ENCODE measurements around the gene GAA. TPM values are rescaled to one million over a fixed set of nuclear protein-coding genes. Genes with fewer than 3 reads are reported as not detected.
"Not testable (repeated sequence)": the region's sequence is repeated elsewhere in the genome, so short reads cannot be mapped to it uniquely, and the experiment has no call there.

GAA gene
- polyA plus RNA-seq, 1 experiment: 5.7 TPM

GRCh38 chr17:80089762-80090161 is 11.6 kb upstream of the GAA start:
- no peak for DNase-seq (ENCODE audit: low read depth)
- TF ChIP-seq, protein P1, sequence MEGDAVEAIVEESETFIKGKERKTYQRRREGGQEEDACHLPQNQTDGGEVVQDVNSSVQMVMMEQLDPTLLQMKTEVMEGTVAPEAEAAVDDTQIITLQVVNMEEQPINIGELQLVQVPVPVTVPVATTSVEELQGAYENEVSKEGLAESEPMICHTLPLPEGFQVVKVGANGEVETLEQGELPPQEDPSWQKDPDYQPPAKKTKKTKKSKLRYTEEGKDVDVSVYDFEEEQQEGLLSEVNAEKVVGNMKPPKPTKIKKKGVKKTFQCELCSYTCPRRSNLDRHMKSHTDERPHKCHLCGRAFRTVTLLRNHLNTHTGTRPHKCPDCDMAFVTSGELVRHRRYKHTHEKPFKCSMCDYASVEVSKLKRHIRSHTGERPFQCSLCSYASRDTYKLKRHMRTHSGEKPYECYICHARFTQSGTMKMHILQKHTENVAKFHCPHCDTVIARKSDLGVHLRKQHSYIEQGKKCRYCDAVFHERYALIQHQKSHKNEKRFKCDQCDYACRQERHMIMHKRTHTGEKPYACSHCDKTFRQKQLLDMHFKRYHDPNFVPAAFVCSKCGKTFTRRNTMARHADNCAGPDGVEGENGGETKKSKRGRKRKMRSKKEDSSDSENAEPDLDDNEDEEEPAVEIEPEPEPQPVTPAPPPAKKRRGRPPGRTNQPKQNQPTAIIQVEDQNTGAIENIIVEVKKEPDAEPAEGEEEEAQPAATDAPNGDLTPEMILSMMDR (IDR thresholded peaks at IDR 0.05; ENCODE audit: insufficient read depth, low read depth, low read length): no peak
- Histone ChIP-seq H3K4me3 (ENCODE audit: low read depth, low read length) (no peak overlapping the region), H3K36me3 (ENCODE audit: control insufficient read depth, insufficient read depth, low read length) (no peaks in the 10 kb centered on the region), H3K27me3 (ENCODE audit: control insufficient read depth, insufficient read depth, low read length) (no peaks in the 10 kb centered on the region; the same call in 1 of the 2 replicates)
- ChIA-PET POLR2A (no interaction called here), CTCF (interaction anchor here (0.6 to 1.9 kb wide), 2 partner anchors 12 to 261 kb away, joined by 3 to 13 read pairs; partner anchors contain the start of gene GAA)

GRCh38 chr17:80090164-80090563 is 11.2 kb upstream of the GAA start:
- POLR2A ChIA-PET; H3K4me3 ChIP-seq (ENCODE audit: low read depth, low read length); H3K27me3 ChIP-seq (ENCODE audit: control insufficient read depth, insufficient read depth, low read length); H3K36me3 ChIP-seq (ENCODE audit: control insufficient read depth, insufficient read depth, low read length); DNase-seq (ENCODE audit: low read depth): not testable (repeated sequence)
- CTCF ChIA-PET: interaction anchor here (1.2 kb wide), 1 partner anchor 11 kb away, joined by 3 read pairs; the partner anchor contains the start of gene GAA

DNA sequence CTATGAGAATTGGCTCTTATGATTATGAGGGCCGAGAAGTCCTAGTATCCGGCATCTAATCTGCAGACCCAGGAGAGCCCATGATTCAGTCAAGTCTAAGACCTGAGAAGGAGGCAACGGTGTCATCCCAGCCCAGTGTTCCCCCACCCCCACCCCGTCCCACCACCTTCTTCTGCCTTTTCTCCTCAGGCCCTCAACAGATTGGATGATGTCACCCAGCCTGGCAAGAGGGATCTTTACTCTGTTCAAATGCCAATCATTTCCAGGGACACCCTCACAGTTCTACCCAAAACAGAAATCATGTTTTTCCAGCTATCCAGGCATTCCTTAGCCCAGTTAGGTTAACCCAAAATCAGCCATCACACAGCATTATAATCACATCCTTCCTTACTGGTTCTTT is 10.0 kb upstream of the GAA start:
- POLR2A ChIA-PET: no interaction called here
- CTCF ChIA-PET: interaction anchor here (0.8 to 4.9 kb wide), 4 partner anchors 9 to 10 kb away, joined by 3 to 28 read pairs (median 7); partner anchors contain the start of gene GAA
- H3K4me3 ChIP-seq (ENCODE audit: low read depth, low read length): no peak overlapping the region
- no peaks in the 10 kb centered on the region for H3K36me3 ChIP-seq (ENCODE audit: control insufficient read depth, insufficient read depth, low read length)
- no peaks in the 10 kb centered on the region; the same call in 1 of the 2 replicates for H3K27me3 ChIP-seq (ENCODE audit: control insufficient read depth, insufficient read depth, low read length)
- TF ChIP-seq, protein P1 (IDR thresholded peaks at IDR 0.05; ENCODE audit: insufficient read depth, low read depth, low read length): no peak
- DNase-seq (ENCODE audit: low read depth): no peak

- H3K4me3 ChIP-seq (ENCODE audit: low read depth, low read length): no peak overlapping the region
- no peaks in the 10 kb centered on the region for H3K36me3 ChIP-seq (ENCODE audit: control insufficient read depth, insufficient read depth, low read length)
- ChIA-PET CTCF (interaction anchor here (0.9 to 4.9 kb wide), 3 partner anchors 8 to 44 kb away, joined by 4 to 28 read pairs (median 11); partner anchors contain the start of gene GAA), POLR2A (no interaction called here)
- DNase-seq (ENCODE audit: low read depth): no peak
- TF ChIP-seq, protein P1 (IDR thresholded peaks at IDR 0.05; ENCODE audit: insufficient read depth, low read depth, low read length): no peak
- no peaks in the 10 kb centered on the region for H3K27me3 ChIP-seq (ENCODE audit: control insufficient read depth, insufficient read depth, low read length)
Observed at GRCh38 chr17:80092959-80093358, 8.4 kb upstream of the GAA start.

- H3K4me3 ChIP-seq (ENCODE audit: low read depth, low read length): no peak overlapping the region
- CTCF ChIA-PET: interaction anchor here (4.9 kb wide), 1 partner anchor 12 kb away, joined by 28 read pairs; no protein-coding TSS in a partner anchor
- no peaks in the 10 kb centered on the region for H3K36me3 ChIP-seq (ENCODE audit: control insufficient read depth, insufficient read depth, low read length)
- DNase-seq (ENCODE audit: low read depth): no peak
- POLR2A ChIA-PET: no interaction called here
- no peaks in the 10 kb centered on the region for H3K27me3 ChIP-seq (ENCODE audit: control insufficient read depth, insufficient read depth, low read length)
- TF ChIP-seq, protein P1 (IDR thresholded peaks at IDR 0.05; ENCODE audit: insufficient read depth, low read depth, low read length): no peak
Observed at GRCh38 chr17:80095038-80095843, 6.1 kb upstream of the GAA start.
